Stimulated activated CD8-positive, alpha-beta memory T cell treated with anti-CD3 and anti-CD28 coated beads, Interleukin-4, amount 100 ng/mL, for 1 hour (primary cell): ENCODE data around the gene CPSF7.
"Not testable (repeated sequence)": the region's sequence is repeated elsewhere in the genome, so short reads cannot be mapped to it uniquely, and the experiment has no call there.

ENCODE experiments used
- DNase-seq, 2 donors: peaks; one replicate each; pipeline ENCODE4 v3.0.0-alpha.2; 2020; ENCODE audit warnings: low read depth in 2 of 2, low spot score in 1 of 2

CPSF7 gene

GRCh38 chr11:61439615-61440014 lies 9.8 kb upstream of the CPSF7 start:
- no peak for DNase-seq

- no peak for DNase-seq
Measured at GRCh38 chr11:61437496-61437895, 7.7 kb upstream of the CPSF7 start.

GRCh38 chr11:61430839-61431238 lies 1.1 kb upstream of the CPSF7 start:
- DNase-seq, result not testable (repeated sequence)

GRCh38 chr11:61429346-61429690 lies 457 bp downstream of the CPSF7 start:
- peak; percentile 38 to 48 for DNase-seq

GRCh38 chr11:61425367-61426131 lies 4.2 kb downstream of the CPSF7 start:
- DNase-seq, result no peak

- no peak for DNase-seq
Measured at GRCh38 chr11:61422226-61422625, 7.5 kb downstream of the CPSF7 start.

GRCh38 chr11:61418136-61418535 lies 11.6 kb downstream of the CPSF7 start:
- no peak for DNase-seq

GRCh38 chr11:61417670-61418069 lies 12.1 kb downstream of the CPSF7 start:
- no peak for DNase-seq

- DNase-seq, result no peak
Measured at GRCh38 chr11:61416941-61417340, 12.8 kb downstream of the CPSF7 start.

GRCh38 chr11:61415381-61415780 lies 14.4 kb downstream of the CPSF7 start:
- no peak for DNase-seq

GRCh38 chr11:61414547-61414946 lies 15.2 kb downstream of the CPSF7 start:
- no peak for DNase-seq

- no peak for DNase-seq
Measured at GRCh38 chr11:61413496-61413895, 16.3 kb downstream of the CPSF7 start.

GRCh38 chr11:61411589-61411988 lies 18.2 kb downstream of the CPSF7 start:
- no peak for DNase-seq

GRCh38 chr11:61406991-61407728 lies 22.6 kb downstream of the CPSF7 start:
- DNase-seq, result no peak

GRCh38 chr11:61406067-61406466 lies 23.7 kb downstream of the CPSF7 start:
- DNase-seq, result no peak

- no peak for DNase-seq
Measured at GRCh38 chr11:61404641-61405040, 25.1 kb downstream of the CPSF7 start.

- DNase-seq, result no peak
Measured at GRCh38 chr11:61404103-61404502, 25.7 kb downstream of the CPSF7 start.

GRCh38 chr11:61403658-61404057 lies 26.1 kb downstream of the CPSF7 start:
- no peak for DNase-seq

GRCh38 chr11:61401573-61401972 lies 28.2 kb downstream of the CPSF7 start:
- DNase-seq, result no peak

GRCh38 chr11:61401173-61401572 lies 28.6 kb downstream of the CPSF7 start:
- DNase-seq, result no peak

- no peak for DNase-seq
Measured at GRCh38 chr11:61392981-61393595, 36.7 kb downstream of the CPSF7 start.

GRCh38 chr11:61390161-61390560 lies 39.6 kb downstream of the CPSF7 start:
- DNase-seq, result no peak
